ENCODE results near the gene ENAH.

GRCh38 chr1:225471453-225472301 is 181.2 kb downstream of the ENAH start:
- no peak for TF ChIP-seq POLR2A (IDR thresholded peaks at IDR 0.05; ENCODE audit: low read length)
- no peak for TF ChIP-seq GATA1 (IDR thresholded peaks at IDR 0.05; ENCODE audit: low read depth, low read length)

Measured in erythroblast (primary cell).